GM12878 (cell line): ENCODE data around the gene CATSPER3.

Source experiments
- CREB1 ChIP-seq: IDR thresholded peaks from 2 replicates; pipeline ENCODE4 v1.6.1; 2012; ENCODE audit warnings: low read depth, mild to moderate bottlenecking, inconsistent platforms
- RFX5 ChIP-seq: IDR thresholded peaks from 2 replicates; pipeline ENCODE4 v1.6.1; 2011; ENCODE audit warnings: low read depth, low read length, improper control_type of control experiment
- TF ChIP-seq, protein P1 (sequence below), 3 experiments: IDR thresholded peaks in 2 of 3; conservative IDR thresholded peaks in 1 of 3; 2 replicates each; pipeline ENCODE4 v1.5.1; 2011; ENCODE audit warnings: low read depth in 3 of 3, low read length in 3 of 3, mild to moderate bottlenecking in 3 of 3, control low read depth in 2 of 3, moderate library complexity in 2 of 3, inconsistent platforms in 1 of 3, mixed read lengths in 1 of 3; ENCODE audit not compliant: control insufficient read depth in 2 of 3, insufficient read depth in 1 of 3; ENCODE audit errors: extremely low read depth in 1 of 3

DNA sequence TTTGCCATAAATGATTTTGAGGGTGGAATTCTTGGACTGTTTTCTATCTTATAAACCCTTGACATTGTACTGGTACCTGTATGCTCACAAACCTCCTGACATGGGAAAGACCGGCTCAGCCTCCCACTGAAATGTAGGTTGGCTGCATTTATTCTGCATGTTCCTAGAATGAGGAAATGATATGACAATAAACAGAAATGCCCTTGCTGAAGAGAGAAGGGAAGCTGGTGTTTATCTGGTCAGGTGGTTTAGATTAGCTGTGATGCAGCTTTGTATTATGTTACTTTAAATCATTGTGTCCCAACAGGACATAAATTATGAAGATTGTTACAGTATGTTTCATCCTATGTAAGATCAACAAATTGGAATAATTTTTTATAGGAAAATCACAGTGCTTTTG is 23.1 kb upstream of the CATSPER3 start:
- TF ChIP-seq CREB1 (no peak), RFX5 (no peak)
- TF ChIP-seq, protein P1, sequence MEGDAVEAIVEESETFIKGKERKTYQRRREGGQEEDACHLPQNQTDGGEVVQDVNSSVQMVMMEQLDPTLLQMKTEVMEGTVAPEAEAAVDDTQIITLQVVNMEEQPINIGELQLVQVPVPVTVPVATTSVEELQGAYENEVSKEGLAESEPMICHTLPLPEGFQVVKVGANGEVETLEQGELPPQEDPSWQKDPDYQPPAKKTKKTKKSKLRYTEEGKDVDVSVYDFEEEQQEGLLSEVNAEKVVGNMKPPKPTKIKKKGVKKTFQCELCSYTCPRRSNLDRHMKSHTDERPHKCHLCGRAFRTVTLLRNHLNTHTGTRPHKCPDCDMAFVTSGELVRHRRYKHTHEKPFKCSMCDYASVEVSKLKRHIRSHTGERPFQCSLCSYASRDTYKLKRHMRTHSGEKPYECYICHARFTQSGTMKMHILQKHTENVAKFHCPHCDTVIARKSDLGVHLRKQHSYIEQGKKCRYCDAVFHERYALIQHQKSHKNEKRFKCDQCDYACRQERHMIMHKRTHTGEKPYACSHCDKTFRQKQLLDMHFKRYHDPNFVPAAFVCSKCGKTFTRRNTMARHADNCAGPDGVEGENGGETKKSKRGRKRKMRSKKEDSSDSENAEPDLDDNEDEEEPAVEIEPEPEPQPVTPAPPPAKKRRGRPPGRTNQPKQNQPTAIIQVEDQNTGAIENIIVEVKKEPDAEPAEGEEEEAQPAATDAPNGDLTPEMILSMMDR (IDR thresholded peaks at IDR 0.05 in 2 of 3, conservative IDR thresholded peaks at IDR 0.05 in 1 of 3; ENCODE audit: control insufficient read depth in 2 of 3, extremely low read depth in 1 of 3, insufficient read depth in 1 of 3, low read depth in 3 of 3, low read length in 3 of 3): no peak
